ENCODE data around the gene THBD. TPM values are rescaled to one million over a fixed set of nuclear protein-coding genes. Genes with fewer than 3 reads are reported as not detected.

THBD gene
- total RNA-seq, 2 donors from 2014 or later, result 37.0 to 96.7 TPM

GRCh38 chr20:23050847-23051627 lies 1.6 kb upstream of the THBD start:
- peak overlapping the region; percentile 52 to 63 for H3K4me3 ChIP-seq
- H3K27me3 ChIP-seq, result peaks cover 0 to 11% of the 10 kb centered on the region in 2 donors
- no peaks in the 10 kb centered on the region for H3K36me3 ChIP-seq
- peak overlapping the region; percentile 83 to 85 for H3K27ac ChIP-seq
- peaks cover 0 to 56% of the 10 kb centered on the region in 2 donors for H3K4me1 ChIP-seq
- peak; percentile 88 for DNase-seq (ENCODE audit: low spot score)
- peaks cover 0 to under 1% of the 10 kb centered on the region in 2 donors for H3K9me3 ChIP-seq
- TF ChIP-seq CTCF (IDR thresholded peaks at IDR 0.05), result peak; percentile 50 to 82

GRCh38 chr20:23050076-23050838 lies 785 bp upstream of the THBD start:
- H3K9me3 ChIP-seq, result no peaks in the 10 kb centered on the region
- peaks cover 0 to 11% of the 10 kb centered on the region in 2 donors for H3K27me3 ChIP-seq
- peaks cover 0 to 64% of the 10 kb centered on the region in 2 donors for H3K4me1 ChIP-seq
- peak overlapping the region; percentile 52 to 63 for H3K4me3 ChIP-seq
- peak; percentile 74 for DNase-seq (ENCODE audit: low spot score)
- H3K36me3 ChIP-seq, result no peaks in the 10 kb centered on the region
- TF ChIP-seq CTCF (IDR thresholded peaks at IDR 0.05), result no peak
- H3K27ac ChIP-seq, result peak overlapping the region; percentile 83 to 85

- Histone ChIP-seq H3K4me1 (peaks cover 0 to 70% of the 10 kb centered on the region in 2 donors), H3K27ac (peak overlapping the region; percentile 83 to 85), H3K4me3 (peak overlapping the region; percentile 52 to 63), H3K36me3 (no peaks in the 10 kb centered on the region), H3K9me3 (no peaks in the 10 kb centered on the region), H3K27me3 (peaks cover 0 to 11% of the 10 kb centered on the region in 2 donors)
- peak; percentile 69 for DNase-seq (ENCODE audit: low spot score)
- TF ChIP-seq CTCF (IDR thresholded peaks at IDR 0.05), result peak in 1 of 2 donors; percentile 70
These were observed 930 bp downstream of the THBD start for GRCh38 chr20:23048283-23049200.

- DNase-seq (ENCODE audit: low spot score), result peak; percentile 57
- no peak for TF ChIP-seq CTCF (IDR thresholded peaks at IDR 0.05)
- peak overlapping the region; percentile 52 to 63 for H3K4me3 ChIP-seq
- H3K36me3 ChIP-seq, result no peaks in the 10 kb centered on the region
- H3K27me3 ChIP-seq, result peaks cover 0 to 11% of the 10 kb centered on the region in 2 donors
- H3K4me1 ChIP-seq, result peaks cover 0 to 70% of the 10 kb centered on the region in 2 donors
- peak overlapping the region; percentile 83 to 85 for H3K27ac ChIP-seq
- no peaks in the 10 kb centered on the region for H3K9me3 ChIP-seq
These were observed 1.7 kb downstream of the THBD start for GRCh38 chr20:23047738-23048214.

Measured in right atrium auricular region (tissue), 2 donors.